Stimulated activated naive B cell treated with anti-CD40 and anti-IgM and Interleukin-4, amounts not matched to agents 10 μg/mL and 1 μg/mL and 100 μg/mL, for 72 hours (primary cell): ENCODE data around the gene ANKRD17.

ENCODE experiments used
- ATAC-seq, 2 donors: fragments of 150-1000 bp; cut with Tn5 transposase; replicated peaks; 2 replicates each; pipeline ENCODE4 v1.10.0; 2021; ENCODE audit warnings: moderate library complexity in 1 of 2
- DNase-seq: peaks from one replicate; pipeline ENCODE4 v3.0.0; 2021
- H3K27ac Mint-ChIP-seq: one replicate; pipeline ENCODE4 v1.8.0; 2022; ENCODE audit warnings: mild to moderate bottlenecking, mixed read lengths
- H3K27me3 Mint-ChIP-seq, 2 donors: one replicate each; pipeline ENCODE4 v1.8.0; 2022; ENCODE audit warnings: mixed read lengths in 2 of 2
- H3K36me3 Mint-ChIP-seq, 2 donors: one replicate each; pipeline ENCODE4 v1.8.0; 2022; ENCODE audit warnings: mixed read lengths in 2 of 2, mild to moderate bottlenecking in 1 of 2
- H3K4me1 Mint-ChIP-seq, 2 donors: one replicate each; pipeline ENCODE4 v1.8.0; 2022; ENCODE audit warnings: mixed read lengths in 2 of 2, mild to moderate bottlenecking in 1 of 2
- H3K4me3 Mint-ChIP-seq, 2 donors: one replicate each; pipeline ENCODE4 v1.8.0; 2022; ENCODE audit warnings: mild to moderate bottlenecking in 2 of 2, mixed read lengths in 2 of 2, moderate library complexity in 1 of 2
- H3K9me3 Mint-ChIP-seq, 2 donors: one replicate each; pipeline ENCODE4 v1.8.0; 2022; ENCODE audit warnings: mixed read lengths in 2 of 2, mild to moderate bottlenecking in 1 of 2

The ANKRD17 gene

GRCh38 chr4:73156394-73156793 is 102.2 kb downstream of the ANKRD17 start:
- Mint-ChIP-seq H3K27ac (no peak overlapping the region), H3K9me3 (no peaks in the 10 kb centered on the region), H3K4me1 (peaks cover 1 to 4% of the 10 kb centered on the region in 2 donors), H3K4me3 (no peak overlapping the region), H3K27me3 (no peaks in the 10 kb centered on the region), H3K36me3 (peaks cover 30 to 55% of the 10 kb centered on the region in 2 donors)
- ATAC-seq (no peak), DNase-seq (no peak)

- Mint-ChIP-seq H3K27me3 (no peaks in the 10 kb centered on the region), H3K27ac (no peak overlapping the region), H3K36me3 (peaks cover 24 to 54% of the 10 kb centered on the region in 2 donors), H3K4me3 (no peak overlapping the region), H3K9me3 (no peaks in the 10 kb centered on the region), H3K4me1 (peaks cover 0 to 1% of the 10 kb centered on the region in 2 donors)
- DNase-seq (no peak), ATAC-seq (no peak)
These were observed 105.7 kb downstream of the ANKRD17 start for GRCh38 chr4:73152893-73153292.

GRCh38 chr4:73142995-73143547 is 115.5 kb downstream of the ANKRD17 start:
- H3K4me3 Mint-ChIP-seq: no peak overlapping the region
- H3K27ac Mint-ChIP-seq: no peak overlapping the region
- H3K36me3 Mint-ChIP-seq: peaks cover 22 to 40% of the 10 kb centered on the region in 2 donors
- no peaks in the 10 kb centered on the region for H3K9me3 Mint-ChIP-seq
- peaks cover 0 to 1% of the 10 kb centered on the region in 2 donors for H3K4me1 Mint-ChIP-seq
- no peak for ATAC-seq
- no peak for DNase-seq
- no peaks in the 10 kb centered on the region for H3K27me3 Mint-ChIP-seq

GRCh38 chr4:73139991-73140390 is 118.6 kb downstream of the ANKRD17 start:
- H3K4me3 Mint-ChIP-seq: no peak overlapping the region
- peaks cover 1 to 6% of the 10 kb centered on the region in 2 donors for H3K4me1 Mint-ChIP-seq
- peaks cover 18 to 34% of the 10 kb centered on the region in 2 donors for H3K36me3 Mint-ChIP-seq
- no peaks in the 10 kb centered on the region for H3K27me3 Mint-ChIP-seq
- ATAC-seq: no peak
- peak overlapping the region; percentile 21 for H3K27ac Mint-ChIP-seq
- H3K9me3 Mint-ChIP-seq: no peaks in the 10 kb centered on the region
- DNase-seq: no peak

- Mint-ChIP-seq H3K4me1 (peaks cover 1 to 6% of the 10 kb centered on the region in 2 donors), H3K27ac (no peak overlapping the region), H3K4me3 (no peak overlapping the region), H3K9me3 (no peaks in the 10 kb centered on the region), H3K36me3 (peaks cover 18 to 34% of the 10 kb centered on the region in 2 donors), H3K27me3 (no peaks in the 10 kb centered on the region)
- ATAC-seq (no peak), DNase-seq (no peak)
These were observed 119.4 kb downstream of the ANKRD17 start for GRCh38 chr4:73139245-73139644.

GRCh38 chr4:73137121-73137520 is 121.5 kb downstream of the ANKRD17 start:
- Mint-ChIP-seq H3K9me3 (no peaks in the 10 kb centered on the region), H3K27me3 (no peaks in the 10 kb centered on the region), H3K36me3 (peaks cover 16 to 30% of the 10 kb centered on the region in 2 donors), H3K4me1 (peaks cover 1 to 6% of the 10 kb centered on the region in 2 donors), H3K27ac (no peak overlapping the region), H3K4me3 (no peak overlapping the region)
- DNase-seq: no peak
- no peak for ATAC-seq

GRCh38 chr4:73133784-73134183 is 124.8 kb downstream of the ANKRD17 start:
- ATAC-seq: no peak
- DNase-seq: no peak
- peaks cover 0 to 6% of the 10 kb centered on the region in 2 donors for H3K4me1 Mint-ChIP-seq
- H3K9me3 Mint-ChIP-seq: no peaks in the 10 kb centered on the region
- H3K27ac Mint-ChIP-seq: no peak overlapping the region
- H3K4me3 Mint-ChIP-seq: no peak overlapping the region
- no peaks in the 10 kb centered on the region for H3K27me3 Mint-ChIP-seq
- H3K36me3 Mint-ChIP-seq: peaks cover 6 to 20% of the 10 kb centered on the region in 2 donors

- Mint-ChIP-seq H3K27ac (no peak overlapping the region), H3K4me3 (no peak overlapping the region), H3K4me1 (no peaks in the 10 kb centered on the region), H3K27me3 (no peaks in the 10 kb centered on the region), H3K9me3 (no peaks in the 10 kb centered on the region), H3K36me3 (peaks cover 6 to 17% of the 10 kb centered on the region in 2 donors)
- ATAC-seq: no peak
- no peak for DNase-seq
These were observed 127.3 kb downstream of the ANKRD17 start for GRCh38 chr4:73131281-73131680.

GRCh38 chr4:73129319-73129718 is 129.3 kb downstream of the ANKRD17 start:
- Mint-ChIP-seq H3K27me3 (no peaks in the 10 kb centered on the region), H3K4me3 (no peak overlapping the region), H3K27ac (no peak overlapping the region), H3K4me1 (no peaks in the 10 kb centered on the region), H3K9me3 (no peaks in the 10 kb centered on the region), H3K36me3 (peaks cover 11 to 25% of the 10 kb centered on the region in 2 donors)
- DNase-seq (no peak), ATAC-seq (no peak)

GRCh38 chr4:73127839-73128453 is 130.7 kb downstream of the ANKRD17 start:
- H3K27ac Mint-ChIP-seq: no peak overlapping the region
- peak; percentile 57 to 63 for ATAC-seq
- peaks cover 13 to 19% of the 10 kb centered on the region in 2 donors for H3K36me3 Mint-ChIP-seq
- no peak for DNase-seq
- no peaks in the 10 kb centered on the region for H3K4me1 Mint-ChIP-seq
- no peaks in the 10 kb centered on the region for H3K9me3 Mint-ChIP-seq
- no peak overlapping the region for H3K4me3 Mint-ChIP-seq
- H3K27me3 Mint-ChIP-seq: no peaks in the 10 kb centered on the region

GRCh38 chr4:73109493-73109892 is 149.1 kb downstream of the ANKRD17 start:
- DNase-seq (no peak), ATAC-seq (no peak)
- peaks cover 2 to 10% of the 10 kb centered on the region in 2 donors for H3K4me1 Mint-ChIP-seq
- H3K9me3 Mint-ChIP-seq: no peaks in the 10 kb centered on the region
- H3K27ac Mint-ChIP-seq: no peak overlapping the region
- no peak overlapping the region for H3K4me3 Mint-ChIP-seq
- no peaks in the 10 kb centered on the region for H3K27me3 Mint-ChIP-seq
- H3K36me3 Mint-ChIP-seq: peaks cover 21 to 34% of the 10 kb centered on the region in 2 donors

- Mint-ChIP-seq H3K27me3 (no peaks in the 10 kb centered on the region), H3K27ac (peak overlapping the region; percentile 34), H3K4me3 (no peak overlapping the region)
These were observed 153.9 kb downstream of the ANKRD17 start for GRCh38 chr4:73104695-73105094.

GRCh38 chr4:73103799-73104503 is 154.6 kb downstream of the ANKRD17 start:
- ATAC-seq: peak in 1 of 2 donors; percentile 18
- Mint-ChIP-seq H3K27ac (no peak overlapping the region), H3K4me3 (no peak overlapping the region)

More at GRCh38 chr4:73104695-73105094, 153.9 kb downstream of the ANKRD17 start:
- DNase-seq (no peak), ATAC-seq (no peak)
- Mint-ChIP-seq H3K36me3 (peaks cover 27 to 36% of the 10 kb centered on the region in 2 donors), H3K4me1 (peaks cover 3 to 5% of the 10 kb centered on the region in 2 donors), H3K9me3 (no peaks in the 10 kb centered on the region)

GRCh38 chr4:73099143-73099542 is 159.5 kb downstream of the ANKRD17 start:
- no peak for ATAC-seq
- DNase-seq: no peak
- peak overlapping the region; percentile 75 for H3K27ac Mint-ChIP-seq
- H3K9me3 Mint-ChIP-seq: no peaks in the 10 kb centered on the region
- H3K4me1 Mint-ChIP-seq: peaks cover 2 to 6% of the 10 kb centered on the region in 2 donors
- peak overlapping the region in 1 of 2 donors; percentile 1 for H3K4me3 Mint-ChIP-seq
- peaks cover 29 to 38% of the 10 kb centered on the region in 2 donors for H3K36me3 Mint-ChIP-seq
- no peaks in the 10 kb centered on the region for H3K27me3 Mint-ChIP-seq

More at GRCh38 chr4:73103799-73104503, 154.6 kb downstream of the ANKRD17 start:
- peaks cover 5 to 7% of the 10 kb centered on the region in 2 donors for H3K4me1 Mint-ChIP-seq
- H3K9me3 Mint-ChIP-seq: no peaks in the 10 kb centered on the region
- H3K27me3 Mint-ChIP-seq: no peaks in the 10 kb centered on the region
- H3K36me3 Mint-ChIP-seq: peaks cover 35 to 44% of the 10 kb centered on the region in 2 donors
- no peak for DNase-seq
